ENCODE results near the gene UTRN. TPM values are rescaled to one million over a fixed set of nuclear protein-coding genes. Genes with fewer than 3 reads are reported as not detected.

UTRN gene
- total RNA-seq, 1 donor from 2014 or later: 249 TPM

DNA sequence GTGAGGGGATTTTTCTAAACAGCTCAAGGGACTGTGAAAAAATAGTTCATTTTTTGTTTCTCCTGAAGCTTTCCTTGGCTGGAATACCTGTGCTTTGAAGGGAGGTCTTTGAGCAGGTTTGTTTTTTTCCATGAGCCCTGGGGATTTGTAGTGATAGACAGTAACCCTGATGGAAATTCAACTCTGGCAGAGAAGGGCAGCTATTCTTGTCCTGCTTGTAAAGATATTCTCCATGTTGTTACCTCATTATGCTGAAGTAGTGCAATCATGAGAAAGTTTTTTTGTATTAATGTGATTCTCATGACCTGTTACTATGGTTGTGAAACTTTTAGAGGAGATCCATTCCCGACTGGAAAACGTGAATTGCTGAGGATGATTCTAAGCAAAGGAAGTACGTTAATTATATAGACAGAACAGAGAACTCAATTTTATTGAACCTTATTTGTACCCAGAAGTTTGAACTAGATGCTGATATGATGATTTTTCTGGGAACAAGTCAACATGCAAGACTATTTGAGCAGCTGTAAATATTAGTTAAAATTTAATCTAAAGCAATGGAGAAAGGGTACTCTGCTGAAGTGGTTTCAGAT, 12.5 kb downstream of the UTRN start:
- no peak for DNase-seq (ENCODE audit: low spot score, unreplicated experiment)
- Mint-ChIP-seq H3K27me3 (no peaks in the 10 kb centered on the region), H3K36me3 (ENCODE audit: insufficient read depth) (peaks cover 28% of the 10 kb centered on the region), H3K27ac (peak overlapping the region; percentile 78), H3K4me1 (ENCODE audit: low read depth) (peaks cover 38% of the 10 kb centered on the region), H3K4me3 (ENCODE audit: low read depth) (peak overlapping the region; percentile 49), H3K9me3 (ENCODE audit: low read depth) (peaks cover 7% of the 10 kb centered on the region)
- TF ChIP-seq, protein P1, sequence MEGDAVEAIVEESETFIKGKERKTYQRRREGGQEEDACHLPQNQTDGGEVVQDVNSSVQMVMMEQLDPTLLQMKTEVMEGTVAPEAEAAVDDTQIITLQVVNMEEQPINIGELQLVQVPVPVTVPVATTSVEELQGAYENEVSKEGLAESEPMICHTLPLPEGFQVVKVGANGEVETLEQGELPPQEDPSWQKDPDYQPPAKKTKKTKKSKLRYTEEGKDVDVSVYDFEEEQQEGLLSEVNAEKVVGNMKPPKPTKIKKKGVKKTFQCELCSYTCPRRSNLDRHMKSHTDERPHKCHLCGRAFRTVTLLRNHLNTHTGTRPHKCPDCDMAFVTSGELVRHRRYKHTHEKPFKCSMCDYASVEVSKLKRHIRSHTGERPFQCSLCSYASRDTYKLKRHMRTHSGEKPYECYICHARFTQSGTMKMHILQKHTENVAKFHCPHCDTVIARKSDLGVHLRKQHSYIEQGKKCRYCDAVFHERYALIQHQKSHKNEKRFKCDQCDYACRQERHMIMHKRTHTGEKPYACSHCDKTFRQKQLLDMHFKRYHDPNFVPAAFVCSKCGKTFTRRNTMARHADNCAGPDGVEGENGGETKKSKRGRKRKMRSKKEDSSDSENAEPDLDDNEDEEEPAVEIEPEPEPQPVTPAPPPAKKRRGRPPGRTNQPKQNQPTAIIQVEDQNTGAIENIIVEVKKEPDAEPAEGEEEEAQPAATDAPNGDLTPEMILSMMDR (IDR thresholded peaks at IDR 0.05; ENCODE audit: unreplicated experiment): no peak

DNA sequence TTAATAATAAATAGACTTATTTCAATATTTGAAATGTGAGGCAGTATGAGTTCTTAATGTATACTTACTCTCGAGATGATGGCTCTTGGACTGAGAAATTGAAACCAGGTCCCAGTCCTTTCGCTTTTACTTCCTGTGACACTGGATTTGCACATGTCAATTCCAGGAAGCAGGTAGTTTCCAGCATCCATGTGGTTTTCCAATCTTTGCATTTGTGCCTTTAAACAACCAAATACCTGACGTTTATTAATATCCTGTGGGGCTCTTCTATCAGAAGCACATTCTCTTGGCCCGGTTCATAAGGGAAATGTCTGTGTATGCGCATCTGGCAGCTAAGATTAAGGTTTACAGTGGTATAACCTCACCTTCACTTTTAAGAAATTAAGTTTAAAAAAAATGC, 13.1 kb downstream of the UTRN start:
- peaks cover 7% of the 10 kb centered on the region for H3K9me3 Mint-ChIP-seq (ENCODE audit: low read depth)
- H3K27me3 Mint-ChIP-seq: no peaks in the 10 kb centered on the region
- no peak overlapping the region for H3K4me3 Mint-ChIP-seq (ENCODE audit: low read depth)
- H3K27ac Mint-ChIP-seq: peak overlapping the region; percentile 57
- DNase-seq (ENCODE audit: low spot score, unreplicated experiment): no peak
- TF ChIP-seq, protein P1 (IDR thresholded peaks at IDR 0.05; ENCODE audit: unreplicated experiment): no peak
- H3K4me1 Mint-ChIP-seq (ENCODE audit: low read depth): peaks cover 43% of the 10 kb centered on the region
- peaks cover 25% of the 10 kb centered on the region for H3K36me3 Mint-ChIP-seq (ENCODE audit: insufficient read depth)

DNA sequence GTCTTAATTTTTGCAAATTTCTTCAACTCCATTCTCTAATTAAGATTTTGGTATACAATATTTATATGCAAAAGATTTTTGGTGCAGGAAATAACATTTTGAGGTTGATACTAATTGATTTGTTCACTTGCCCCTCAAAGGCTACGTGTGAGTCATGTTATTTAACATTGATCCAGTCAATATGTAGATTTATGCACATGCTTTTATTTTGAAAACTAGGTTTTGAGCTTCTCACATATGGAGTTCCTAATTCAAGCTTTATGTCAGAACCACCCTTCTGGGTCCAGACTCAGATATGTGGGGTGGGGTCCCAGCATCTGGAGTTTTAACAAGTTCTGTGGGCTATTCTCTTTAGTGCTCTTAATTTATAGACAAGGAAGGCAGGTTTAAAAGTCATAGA, 13.8 kb downstream of the UTRN start:
- peaks cover 25% of the 10 kb centered on the region for H3K36me3 Mint-ChIP-seq (ENCODE audit: insufficient read depth)
- H3K9me3 Mint-ChIP-seq (ENCODE audit: low read depth): peaks cover 7% of the 10 kb centered on the region
- TF ChIP-seq, protein P1 (IDR thresholded peaks at IDR 0.05; ENCODE audit: unreplicated experiment): no peak
- H3K27me3 Mint-ChIP-seq: no peaks in the 10 kb centered on the region
- H3K4me3 Mint-ChIP-seq (ENCODE audit: low read depth): no peak overlapping the region
- peak overlapping the region; percentile 37 for H3K27ac Mint-ChIP-seq
- H3K4me1 Mint-ChIP-seq (ENCODE audit: low read depth): peaks cover 43% of the 10 kb centered on the region
- no peak for DNase-seq (ENCODE audit: low spot score, unreplicated experiment)

DNA sequence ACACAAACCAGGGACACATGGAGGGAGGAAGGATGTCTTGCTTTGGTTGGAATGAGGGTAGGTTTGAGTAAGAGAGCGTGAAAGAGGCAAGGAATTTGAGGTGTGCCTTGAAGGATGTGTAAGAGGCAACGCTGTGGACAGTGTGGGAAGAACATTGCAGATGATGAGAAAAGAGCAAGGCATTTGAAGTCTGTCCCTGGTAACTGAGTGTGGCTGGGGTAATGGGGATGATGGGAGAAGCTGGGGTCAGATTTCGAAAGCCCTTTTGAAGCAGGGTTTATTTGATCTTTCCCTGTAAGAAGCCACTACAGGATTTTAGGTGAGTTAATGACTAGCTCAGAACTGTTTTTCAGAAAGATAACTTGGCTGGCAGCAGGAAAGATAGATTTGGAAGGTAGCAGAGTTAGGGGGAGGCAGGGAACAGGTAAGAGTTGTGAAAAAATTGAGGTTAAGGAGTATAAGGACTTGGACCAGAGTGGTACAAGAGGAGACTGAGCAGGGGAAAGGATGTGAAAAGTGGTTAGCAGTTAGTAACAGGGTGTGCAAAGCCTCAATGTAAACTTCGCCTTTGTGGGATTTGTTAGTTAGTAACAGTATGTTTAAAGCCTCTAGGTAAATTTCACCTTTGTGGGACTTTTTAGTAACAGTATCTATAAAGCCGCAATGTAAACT, 17.7 kb downstream of the UTRN start:
- Mint-ChIP-seq H3K4me3 (ENCODE audit: low read depth) (no peak overlapping the region), H3K4me1 (ENCODE audit: low read depth) (peaks cover 36% of the 10 kb centered on the region), H3K27ac (peak overlapping the region; percentile 19), H3K36me3 (ENCODE audit: insufficient read depth) (peaks cover 14% of the 10 kb centered on the region), H3K9me3 (ENCODE audit: low read depth) (no peaks in the 10 kb centered on the region), H3K27me3 (no peaks in the 10 kb centered on the region)
- no peak for DNase-seq (ENCODE audit: low spot score, unreplicated experiment)
- TF ChIP-seq, protein P1 (IDR thresholded peaks at IDR 0.05; ENCODE audit: unreplicated experiment): no peak

DNA sequence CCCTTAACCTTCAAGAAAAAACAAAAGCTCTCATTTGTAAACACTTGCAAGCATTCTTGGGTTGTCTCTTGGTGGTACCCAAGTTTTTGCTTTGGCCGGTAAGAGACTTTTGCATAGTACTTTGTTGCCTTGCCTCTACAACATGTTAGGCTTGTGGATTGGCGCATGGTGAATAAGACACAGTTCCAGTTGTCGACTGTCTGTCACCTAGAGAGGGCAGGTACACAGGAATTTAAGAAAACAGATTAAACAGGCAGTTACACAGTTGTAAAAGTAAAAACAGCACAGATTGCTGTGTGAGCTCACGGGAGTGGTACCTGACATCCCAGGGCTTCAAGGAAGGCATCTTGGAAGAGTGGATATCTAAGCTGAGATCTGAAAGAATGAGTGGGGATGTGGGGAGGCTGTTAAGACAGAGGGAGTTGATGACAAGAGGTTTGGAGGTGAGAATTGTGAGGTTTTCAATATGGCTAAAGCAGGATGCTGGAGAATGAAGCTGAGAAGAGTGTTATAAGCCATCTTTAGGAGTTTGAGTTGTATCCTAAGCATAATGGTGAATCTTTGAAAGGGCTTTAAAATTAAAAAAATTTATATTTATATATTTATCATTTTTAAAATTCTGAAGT, 19.2 kb downstream of the UTRN start:
- H3K27ac Mint-ChIP-seq: no peak overlapping the region
- H3K36me3 Mint-ChIP-seq (ENCODE audit: insufficient read depth): peaks cover 24% of the 10 kb centered on the region
- TF ChIP-seq, protein P1 (IDR thresholded peaks at IDR 0.05; ENCODE audit: unreplicated experiment): no peak
- H3K9me3 Mint-ChIP-seq (ENCODE audit: low read depth): no peaks in the 10 kb centered on the region
- no peak for DNase-seq (ENCODE audit: low spot score, unreplicated experiment)
- peaks cover 27% of the 10 kb centered on the region for H3K4me1 Mint-ChIP-seq (ENCODE audit: low read depth)
- no peaks in the 10 kb centered on the region for H3K27me3 Mint-ChIP-seq
- no peak overlapping the region for H3K4me3 Mint-ChIP-seq (ENCODE audit: low read depth)

Data from progenitor cell of endocrine pancreas (in vitro differentiated cells).